ENCODE results near the gene SLC4A5.
"Not testable (repeated sequence)": the region's sequence is repeated elsewhere in the genome, so short reads cannot be mapped to it uniquely, and the experiment has no call there.

Gene SLC4A5

GRCh38 chr2:74232426-74232825 is 110.8 kb downstream of the SLC4A5 start:
- DNase-seq (ENCODE audit: low read depth): no peak

GRCh38 chr2:74229865-74230264 is 113.4 kb downstream of the SLC4A5 start:
- not testable (repeated sequence) for DNase-seq (ENCODE audit: low read depth)

GRCh38 chr2:74228772-74229171 is 114.4 kb downstream of the SLC4A5 start:
- no peak for DNase-seq (ENCODE audit: low read depth)

- DNase-seq (ENCODE audit: low read depth): no peak
These were observed 115.6 kb downstream of the SLC4A5 start for GRCh38 chr2:74227646-74228045.

- no peak for DNase-seq (ENCODE audit: low read depth)
These were observed 116.5 kb downstream of the SLC4A5 start for GRCh38 chr2:74226648-74227213.

- no peak for DNase-seq (ENCODE audit: low read depth)
These were observed 117.3 kb downstream of the SLC4A5 start for GRCh38 chr2:74225698-74226459.

GRCh38 chr2:74223941-74224770 is 119.1 kb downstream of the SLC4A5 start:
- DNase-seq (ENCODE audit: low read depth): no peak

GRCh38 chr2:74222300-74222650 is 120.9 kb downstream of the SLC4A5 start:
- DNase-seq (ENCODE audit: low read depth): no peak

- no peak for DNase-seq (ENCODE audit: low read depth)
These were observed 121.5 kb downstream of the SLC4A5 start for GRCh38 chr2:74221604-74222299.

GRCh38 chr2:74221091-74221490 is 122.1 kb downstream of the SLC4A5 start:
- no peak for DNase-seq (ENCODE audit: low read depth)

- DNase-seq (ENCODE audit: low read depth): no peak
These were observed 123.2 kb downstream of the SLC4A5 start for GRCh38 chr2:74219846-74220486.

GRCh38 chr2:74216642-74217041 is 126.6 kb downstream of the SLC4A5 start:
- DNase-seq (ENCODE audit: low read depth): no peak

- not testable (repeated sequence) for DNase-seq (ENCODE audit: low read depth)
These were observed 127.4 kb downstream of the SLC4A5 start for GRCh38 chr2:74215771-74216170.

GRCh38 chr2:74212702-74213410 is 130.4 kb downstream of the SLC4A5 start:
- DNase-seq (ENCODE audit: low read depth): no peak

GRCh38 chr2:74206180-74206688 is 137.0 kb downstream of the SLC4A5 start:
- no peak for DNase-seq (ENCODE audit: low read depth)

- no peak for DNase-seq (ENCODE audit: low read depth)
These were observed 137.6 kb downstream of the SLC4A5 start for GRCh38 chr2:74205596-74205995.

- DNase-seq (ENCODE audit: low read depth): no peak
These were observed 138.1 kb downstream of the SLC4A5 start for GRCh38 chr2:74205113-74205512.

GRCh38 chr2:74204436-74204835 is 138.8 kb downstream of the SLC4A5 start:
- no peak for DNase-seq (ENCODE audit: low read depth)

GRCh38 chr2:74201596-74201995 is 141.6 kb downstream of the SLC4A5 start:
- DNase-seq (ENCODE audit: low read depth): no peak

GRCh38 chr2:74201196-74201595 is 142.0 kb downstream of the SLC4A5 start:
- DNase-seq (ENCODE audit: low read depth): no peak

GRCh38 chr2:74199871-74200305 is 143.3 kb downstream of the SLC4A5 start:
- no peak for DNase-seq (ENCODE audit: low read depth)

Data from T-helper 22 cell (primary cell).